Measurements from ENCODE around the gene BUB3.

The BUB3 gene

DNA sequence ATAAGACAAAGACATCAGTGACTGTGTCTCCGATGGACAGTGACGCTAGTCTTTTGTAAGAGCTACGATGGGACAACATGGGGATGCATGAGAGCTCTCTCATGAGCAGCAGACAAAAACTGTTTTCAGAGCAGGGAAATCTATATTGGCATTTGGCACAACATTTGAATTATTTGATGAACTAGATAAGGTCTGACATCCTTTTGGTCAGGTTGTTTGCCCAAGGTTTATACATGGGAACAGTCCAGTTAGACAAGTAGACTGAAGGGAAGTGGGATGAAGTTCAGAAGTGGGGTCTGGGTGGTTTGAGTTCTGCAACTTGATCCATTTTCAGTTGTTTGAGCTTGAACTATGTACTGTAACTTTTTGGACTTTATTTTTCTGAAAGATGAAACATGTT, 50.8 kb downstream of the BUB3 start:
- DNase-seq, result no peak

DNA sequence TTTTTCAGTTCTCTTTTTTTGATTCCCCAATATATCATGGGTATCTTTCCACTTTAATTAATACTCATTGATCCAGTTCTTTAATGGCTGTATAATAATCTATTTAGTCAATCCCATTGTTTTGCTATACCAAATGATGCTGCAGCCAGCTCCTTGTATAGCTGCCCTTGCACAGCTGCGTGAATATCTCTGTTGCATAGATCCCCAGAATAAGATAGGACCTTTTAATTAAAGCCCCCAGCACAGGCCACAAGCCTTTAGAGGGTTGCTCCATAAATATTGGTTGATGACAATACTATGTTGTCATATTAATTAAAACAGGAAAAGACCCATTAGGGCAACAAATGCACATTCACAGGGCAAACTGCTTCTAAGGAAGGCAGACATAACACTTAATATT, 57.9 kb downstream of the BUB3 start:
- DNase-seq, result no peak

DNA sequence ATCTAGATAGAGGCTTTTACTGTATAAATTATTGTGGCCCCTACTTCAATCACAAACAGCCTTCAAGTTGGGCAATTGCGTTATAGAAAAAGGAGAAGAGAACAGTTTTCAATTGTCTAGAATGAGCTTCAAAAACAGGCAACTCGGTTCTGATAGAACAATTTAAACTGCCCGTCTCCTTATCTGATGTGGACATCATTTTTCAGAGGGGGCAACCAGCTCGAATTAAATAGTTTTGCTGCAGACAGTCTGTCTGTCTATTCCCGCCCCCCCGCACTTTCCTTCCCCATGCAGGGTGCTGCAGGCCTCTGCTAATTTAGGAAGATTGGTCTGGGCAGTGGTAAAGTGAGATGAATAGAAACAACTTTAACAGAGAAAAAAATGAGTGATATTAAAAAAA, 58.4 kb downstream of the BUB3 start:
- no peak for DNase-seq

DNA sequence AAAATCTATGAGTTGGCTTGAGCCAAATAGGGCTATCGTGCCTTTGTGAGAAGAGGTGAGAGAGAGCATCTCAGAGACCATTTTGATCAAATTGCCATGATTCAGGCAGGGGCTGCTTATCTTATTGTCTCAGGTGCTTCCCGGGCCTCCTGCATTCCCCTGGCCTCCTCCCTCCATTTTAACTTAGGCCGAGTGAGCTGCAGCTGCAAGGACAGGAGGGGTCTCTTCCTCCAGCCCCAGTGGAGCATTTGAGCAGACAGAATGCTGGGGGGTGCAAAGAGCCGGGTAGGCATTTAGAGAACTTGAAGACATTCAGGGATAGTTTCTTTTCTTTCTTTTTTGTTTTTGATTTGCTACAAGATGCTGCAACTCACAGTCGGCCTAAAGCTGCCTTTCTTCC, 59.0 kb downstream of the BUB3 start:
- no peak for DNase-seq
